Small intestine (tissue), 7 donors: ENCODE data around the gene MFNG. TPM values are rescaled to one million over a fixed set of nuclear protein-coding genes. Genes with fewer than 3 reads are reported as not detected.

Experiments
- DNase-seq, 2 donors: peaks; one replicate each; pipeline versions ENCODE4 v3.0.0 to v3.0.0-alpha.2; 2013
- FAIRE-seq: peaks from 2 replicates; lab custom pipeline; 2012; peaks lifted over from hg19 to GRCh38; lab: Jason Lieb, UNC
- H3K27ac ChIP-seq, 3 donors: one replicate each; pipeline ENCODE4 v1.5.1; 2013; ENCODE audit warnings: low read length in 2 of 3, mild to moderate bottlenecking in 2 of 3, control low read depth in 1 of 3, inconsistent platforms in 1 of 3, low read depth in 1 of 3, moderate library complexity in 1 of 3
- H3K27me3 ChIP-seq, 3 donors: one replicate each; pipeline ENCODE4 v1.6.1; 2013; ENCODE audit warnings: low read length in 3 of 3, inconsistent platforms in 1 of 3; ENCODE audit not compliant: control insufficient read depth in 3 of 3, insufficient read depth in 3 of 3
- H3K36me3 ChIP-seq, 3 donors: one replicate each; pipeline ENCODE4 v1.6.1; 2013; ENCODE audit warnings: low read length in 3 of 3, inconsistent platforms in 1 of 3, low read depth in 1 of 3, mild to moderate bottlenecking in 1 of 3, moderate library complexity in 1 of 3; ENCODE audit not compliant: control insufficient read depth in 3 of 3, insufficient read depth in 2 of 3
- H3K4me1 ChIP-seq, 3 donors: one replicate each; pipeline ENCODE4 v1.6.1; 2013; ENCODE audit warnings: low read length in 2 of 3, inconsistent platforms in 1 of 3, low read depth in 1 of 3, mild to moderate bottlenecking in 1 of 3, moderate library complexity in 1 of 3; ENCODE audit not compliant: control insufficient read depth in 3 of 3, insufficient read depth in 2 of 3
- H3K4me3 ChIP-seq, 3 donors: one replicate each; pipeline ENCODE4 v1.5.1; 2013; ENCODE audit warnings: low read length in 3 of 3, control low read depth in 1 of 3, inconsistent platforms in 1 of 3, low read depth in 1 of 3, mild to moderate bottlenecking in 1 of 3, moderate library complexity in 1 of 3
- H3K9me3 ChIP-seq, 2 donors: one replicate each; pipeline ENCODE4 v1.6.1; 2013; ENCODE audit warnings: low read depth in 1 of 2, low read length in 1 of 2; ENCODE audit not compliant: control insufficient read depth in 2 of 2, insufficient read depth in 1 of 2
- WGBS, 3 donors: extraction: QIAGEN DNeasy Blood & Tissue Kit; methylation state at CpG; one replicate each; pipeline ENCODE4 v1.1.7; 2013; 5-methylcytosine and 5-hydroxymethylcytosine counted together
- polyA plus RNA-seq, 4 donors: library from polyadenylated mRNA; stranded (reverse) in 3 of 4; unstranded in 1 of 4; fragments of 200-250 nt in 3 of 4; fragments of 120-200 nt in 1 of 4; gene quantifications; one replicate each; pipeline versions ENCODE4 v1.2.1 to v1.2.3, GENCODE V29; 2013
- donor health status: healthy with polysubstance abuse.
- donor health status: control.
- donor health status: control.
- donor health status: Bipolar disorder and iron deficiency.
- donor health status: healthy.

MFNG gene
- polyA plus RNA-seq, 4 donors = 7.3 to 21.3 (median 19.9) TPM

- H3K4me1 ChIP-seq = no peaks in the 10 kb centered on the region
- no peak overlapping the region for H3K27ac ChIP-seq
- DNase-seq (no peak), FAIRE-seq (no peak)
- no peaks in the 10 kb centered on the region for H3K36me3 ChIP-seq
- peaks cover 21 to 66% (median 22%) of the 10 kb centered on the region in 3 donors for H3K27me3 ChIP-seq
- no peak overlapping the region for H3K4me3 ChIP-seq
- WGBS, 3 donors = 66 to 81% (median 79%) methylated on average over 9 of the region's 9 CpGs
- no peaks in the 10 kb centered on the region for H3K9me3 ChIP-seq
Observed at GRCh38 chr22:37421468-37421877, 64.7 kb downstream of the MFNG start.

DNA sequence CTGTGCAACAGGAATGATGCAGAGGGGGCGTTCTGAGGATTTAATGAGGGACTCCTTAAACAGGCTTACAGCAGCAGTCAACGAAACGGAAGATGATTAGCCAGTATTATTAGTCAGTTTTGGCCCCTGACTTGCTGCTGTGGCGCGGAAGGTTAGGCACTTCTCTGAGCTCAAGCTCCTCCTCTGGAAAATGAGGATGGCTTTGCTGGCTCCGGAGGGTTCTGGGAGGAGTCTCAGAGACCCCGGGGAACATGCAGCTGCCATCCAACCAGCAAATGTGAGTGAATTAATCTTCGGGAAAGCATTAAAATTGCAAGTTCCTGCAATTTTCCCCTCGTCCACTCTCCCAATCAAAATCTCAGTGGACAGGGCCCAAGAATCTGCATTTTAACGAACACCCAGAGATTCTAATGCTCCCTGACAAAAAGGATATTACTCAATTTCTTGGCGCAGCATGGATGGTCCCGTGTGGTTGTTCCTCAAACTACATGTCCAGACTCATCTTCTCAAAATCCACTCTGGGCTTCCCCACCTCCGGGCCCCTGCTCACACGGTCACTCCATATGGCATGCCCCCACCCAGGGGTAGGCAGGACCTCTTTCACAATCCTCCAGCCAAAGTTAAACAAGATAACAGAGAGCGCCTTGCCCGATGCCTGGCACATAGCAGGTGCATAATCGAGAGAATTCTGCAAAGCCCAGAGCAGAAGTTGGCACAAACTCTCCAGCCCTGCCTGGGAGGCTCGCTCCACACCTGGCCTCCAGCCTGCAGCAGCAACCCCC, 65.3 kb downstream of the MFNG start:
- Histone ChIP-seq H3K36me3 (no peaks in the 10 kb centered on the region), H3K27ac (no peak overlapping the region), H3K4me1 (no peaks in the 10 kb centered on the region), H3K9me3 (no peaks in the 10 kb centered on the region), H3K27me3 (peaks cover 18 to 66% (median 21%) of the 10 kb centered on the region in 3 donors), H3K4me3 (no peak overlapping the region)
- 24 to 44% (median 37%) methylated on average over 18 of the region's 18 CpGs for WGBS, 3 donors
- FAIRE-seq = no peak
- DNase-seq = no peak

GRCh38 chr22:37419969-37420685, 66.1 kb downstream of the MFNG start:
- 2 to 3% (median 3%) methylated on average over 36 to 70 of the region's 70 CpGs for WGBS, 3 donors
- H3K36me3 ChIP-seq = no peaks in the 10 kb centered on the region
- peaks cover 18 to 60% (median 21%) of the 10 kb centered on the region in 3 donors for H3K27me3 ChIP-seq
- H3K4me1 ChIP-seq = no peaks in the 10 kb centered on the region
- H3K27ac ChIP-seq = no peak overlapping the region
- DNase-seq = no peak
- FAIRE-seq = no peak
- peak overlapping the region in 1 of 3 donors; percentile 34 for H3K4me3 ChIP-seq
- H3K9me3 ChIP-seq = no peaks in the 10 kb centered on the region

GRCh38 chr22:37419370-37419968, 66.7 kb downstream of the MFNG start:
- no peak overlapping the region for H3K27ac ChIP-seq
- no peaks in the 10 kb centered on the region for H3K9me3 ChIP-seq
- no peaks in the 10 kb centered on the region for H3K4me1 ChIP-seq
- 8 to 18% (median 11%) methylated on average over 32 to 43 of the region's 43 CpGs for WGBS, 3 donors
- DNase-seq (peak in 1 of 2 donors; percentile 29), FAIRE-seq (no peak)
- no peaks in the 10 kb centered on the region for H3K36me3 ChIP-seq
- peaks cover 18 to 55% (median 21%) of the 10 kb centered on the region in 3 donors for H3K27me3 ChIP-seq
- peak overlapping the region in 1 of 3 donors; percentile 34 for H3K4me3 ChIP-seq

Other genes with a start within 250 kb of the MFNG start
- gene RAC2, start 242.1 kb downstream of the MFNG start, polyA plus RNA-seq = 10 to 100 TPM; 12.1 to 41.1 (median 24.8) TPM
- 1 to 10 TPM; 1.1 to 5.4 (median 3.6) TPM for gene CYTH4, start 203.9 kb downstream of the MFNG start, polyA plus RNA-seq
- under 1 TPM in 2 of 4 donors, not detected in 2; 0.07 to 0.16 TPM for gene ELFN2, start 58.9 kb downstream of the MFNG start, polyA plus RNA-seq
- gene CARD10, start 33.0 kb upstream of the MFNG start, polyA plus RNA-seq = 100 to 1,000 TPM in 2 of 4 donors, 10 to 100 TPM in 2; 31.5 to 129 (median 88.8) TPM
- 10 to 100 TPM; 19.7 to 81.5 (median 35.3) TPM for gene CDC42EP1, start 74.1 kb upstream of the MFNG start, polyA plus RNA-seq
- 100 to 1,000 TPM; 174 to 485 (median 233) TPM for gene LGALS2, start 93.7 kb upstream of the MFNG start, polyA plus RNA-seq
- 10 to 100 TPM; 42.8 to 73.2 (median 56.0) TPM for gene GGA1, start 122.5 kb upstream of the MFNG start, polyA plus RNA-seq
- 10 to 100 TPM; 20.8 to 46.0 (median 28.5) TPM for gene SH3BP1, start 153.3 kb upstream of the MFNG start, polyA plus RNA-seq
- gene PDXP, start 172.3 kb upstream of the MFNG start, polyA plus RNA-seq = 10 to 100 TPM; 24.1 to 98.6 (median 57.3) TPM
- gene LGALS1, start 189.3 kb upstream of the MFNG start, polyA plus RNA-seq = 100 to 1,000 TPM in 3 of 4 donors, 10 to 100 TPM in 1; 36.9 to 396 (median 243) TPM
- 10 to 100 TPM; 16.6 to 28.9 (median 23.3) TPM for gene NOL12, start 200.0 kb upstream of the MFNG start, polyA plus RNA-seq
- gene TRIOBP, start 210.7 kb upstream of the MFNG start, polyA plus RNA-seq = 10 to 100 TPM; 20.4 to 46.8 (median 35.2) TPM